Amygdala (tissue), 56 donors: ENCODE measurements around the gene SAPCD2.
"Not testable (repeated sequence)": the region's sequence is repeated elsewhere in the genome, so short reads cannot be mapped to it uniquely, and the experiment has no call there.

Source experiments
- DNase-seq, 56 donors: peaks; one replicate each; lab custom pipeline; 2025; lab: John Stamatoyannopoulos, UW

The SAPCD2 gene

GRCh38 chr9:137035507-137035834, 34.9 kb downstream of the SAPCD2 start:
- no peak for DNase-seq

DNA sequence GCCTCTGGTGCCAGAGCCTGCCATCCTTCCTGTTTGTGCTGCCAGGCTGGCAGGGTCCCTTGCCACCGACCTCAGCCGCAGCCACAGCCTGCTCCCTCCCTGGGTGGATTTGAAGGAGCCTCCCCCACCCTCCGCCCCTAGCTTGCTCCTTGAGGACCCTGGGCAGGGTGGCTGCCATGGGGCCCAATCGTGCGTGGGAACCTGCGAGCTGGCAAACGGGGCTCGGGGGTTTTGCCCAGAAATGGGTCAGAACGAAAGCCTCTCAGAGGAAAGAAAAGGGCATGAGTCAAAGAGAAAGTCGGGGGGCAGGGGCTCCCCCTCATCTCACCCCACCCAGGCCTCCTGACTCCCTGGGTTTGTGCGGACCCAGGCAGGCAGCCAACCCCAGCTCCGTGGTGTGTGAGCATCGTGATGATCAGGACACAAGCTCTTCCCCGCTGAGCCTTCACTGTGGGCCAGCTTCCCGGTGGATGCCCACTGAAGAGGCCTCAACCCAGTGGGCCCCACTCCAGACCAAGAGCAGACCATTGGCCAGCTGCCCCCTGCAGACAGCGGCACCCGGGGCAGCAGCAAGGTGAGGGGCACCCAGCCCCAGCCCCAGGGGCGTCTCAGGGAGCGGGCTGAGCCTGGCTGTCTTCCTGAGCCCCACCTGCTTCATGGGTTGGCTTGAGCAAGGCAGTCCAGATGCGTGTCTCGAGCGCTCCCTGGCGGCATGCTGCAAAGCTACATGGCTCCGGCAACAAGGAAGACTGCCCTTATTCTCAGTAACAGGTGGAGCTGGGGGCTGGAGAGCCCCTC, 35.4 kb downstream of the SAPCD2 start:
- DNase-seq: peak in 54 of 56 donors; percentile 29 to 88 (median 74)

GRCh38 chr9:137034039-137034708, 36.2 kb downstream of the SAPCD2 start:
- peak in 1 of 56 donors; percentile 48 for DNase-seq

DNA sequence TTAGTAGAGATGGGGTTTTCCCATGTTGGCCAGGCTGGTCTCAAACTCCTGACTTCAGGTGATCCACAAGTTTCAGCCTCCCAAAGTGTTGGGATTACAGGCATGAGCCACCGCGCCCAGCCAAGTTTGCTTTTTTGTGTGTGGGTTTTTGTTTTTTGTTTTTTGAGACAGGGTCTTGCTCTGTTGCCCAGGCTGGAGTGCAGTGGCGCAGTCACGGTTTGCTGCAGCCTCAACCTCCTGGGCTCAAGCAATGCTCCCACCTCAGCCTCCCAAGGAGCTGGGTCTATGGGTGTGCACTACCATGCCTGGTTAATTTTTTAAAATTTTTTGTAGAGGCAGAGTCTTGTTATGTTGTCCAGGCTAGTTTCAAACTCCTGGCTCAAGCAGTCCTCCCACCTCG, 36.9 kb downstream of the SAPCD2 start:
- DNase-seq: not testable (repeated sequence)

DNA sequence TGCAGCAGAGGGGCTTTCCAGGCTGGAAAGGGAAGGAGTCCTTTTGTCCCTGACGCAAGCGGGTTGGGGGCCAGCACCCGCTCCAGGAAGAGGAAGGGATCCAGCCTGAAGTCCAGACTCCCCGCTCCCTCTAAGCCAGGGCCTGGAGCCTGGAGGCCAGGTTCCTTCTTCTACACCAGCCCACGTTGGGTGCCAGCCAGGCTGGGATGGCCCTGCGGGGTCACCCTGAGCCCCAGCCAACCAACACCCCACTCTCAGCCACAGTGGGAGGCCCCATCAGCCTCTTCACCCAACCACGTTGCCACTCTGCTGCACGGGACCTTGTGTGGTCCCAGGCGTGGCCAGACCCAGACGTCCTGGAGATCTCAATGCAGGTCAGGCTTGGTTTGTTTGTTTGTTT, 37.5 kb downstream of the SAPCD2 start:
- DNase-seq: no peak

GRCh38 chr9:137031904-137032640, 38.3 kb downstream of the SAPCD2 start, which contains the start of gene FUT7:
TSS of gene FUT7 (minus strand) at chr9:137032088. CDS start at chr9:137031991, 97 bp downstream.
- DNase-seq: peak in 3 of 56 donors; percentile 14 to 32 (median 30)

DNA sequence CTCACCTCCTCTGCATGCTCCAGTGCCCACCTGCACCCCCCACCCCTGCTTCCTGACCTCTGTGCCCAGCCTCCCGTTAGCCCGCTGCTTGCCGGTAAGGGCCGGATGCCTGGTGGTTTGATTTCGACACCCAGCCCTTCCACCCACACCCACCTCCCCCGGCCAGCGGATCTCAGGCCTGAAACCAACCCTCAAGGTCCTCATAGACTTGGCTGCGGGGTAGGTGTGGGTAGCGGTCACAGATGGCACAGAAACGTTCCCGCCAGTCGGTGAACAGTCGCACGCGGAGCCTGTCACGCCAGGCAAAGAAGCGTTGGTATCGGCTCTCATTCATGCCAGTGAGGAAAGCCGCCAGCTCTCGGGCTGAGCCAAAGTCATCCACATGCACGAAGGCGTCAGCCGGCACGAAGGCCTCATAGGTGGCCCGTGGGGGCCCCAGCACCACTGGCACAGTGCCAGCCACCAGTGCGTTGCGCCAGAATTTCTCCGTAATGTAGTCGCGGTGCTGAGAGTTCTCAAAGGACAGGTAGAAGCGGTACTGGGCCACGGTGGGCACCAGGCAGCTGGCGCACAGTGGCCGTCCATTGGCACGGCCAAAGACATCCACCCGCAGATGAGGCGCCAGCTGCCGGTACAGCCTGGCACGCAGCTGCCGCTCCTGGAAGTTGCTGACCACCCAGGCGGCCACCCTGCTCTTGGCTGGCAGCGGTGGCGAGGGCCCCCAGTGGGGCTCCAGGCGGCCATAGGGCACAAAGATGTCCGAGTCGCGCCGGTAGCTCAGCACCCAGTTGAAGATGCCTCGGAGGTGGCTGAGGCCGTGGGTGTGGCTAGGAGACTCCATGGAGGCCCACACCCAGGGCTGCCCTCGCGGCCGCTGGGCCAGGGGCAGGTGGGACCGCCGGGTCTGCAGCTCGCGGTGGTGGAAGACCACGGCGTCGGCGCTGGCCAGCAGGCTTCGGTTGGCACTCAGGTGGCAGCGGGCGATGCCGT, 39.5 kb downstream of the SAPCD2 start:
- DNase-seq: peak in 2 of 56 donors; percentile 12 to 35

DNA sequence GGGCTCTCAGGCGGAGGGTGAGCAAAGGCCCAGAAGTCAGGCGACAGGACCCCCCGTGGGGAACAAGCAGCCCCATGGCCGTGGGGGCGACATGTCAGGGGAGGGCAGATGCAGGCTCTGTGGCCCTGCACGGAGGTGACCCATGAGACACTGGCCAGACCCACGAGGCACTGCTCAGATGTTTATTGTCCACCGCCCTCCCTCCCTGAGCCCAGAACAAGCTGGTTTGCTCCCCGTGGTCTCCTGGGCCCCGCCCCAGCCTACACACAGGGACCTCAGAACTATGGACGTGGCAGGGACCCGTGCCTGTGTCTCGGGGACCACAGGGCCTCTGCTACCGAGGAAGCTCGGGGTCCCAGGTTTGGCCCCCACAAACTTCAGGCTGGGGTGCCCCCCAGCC, 40.4 kb downstream of the SAPCD2 start:
- no peak for DNase-seq

- DNase-seq: peak in 50 of 56 donors; percentile 20 to 85 (median 60)
Measured at GRCh38 chr9:137029058-137029936, 41.1 kb downstream of the SAPCD2 start.

DNA sequence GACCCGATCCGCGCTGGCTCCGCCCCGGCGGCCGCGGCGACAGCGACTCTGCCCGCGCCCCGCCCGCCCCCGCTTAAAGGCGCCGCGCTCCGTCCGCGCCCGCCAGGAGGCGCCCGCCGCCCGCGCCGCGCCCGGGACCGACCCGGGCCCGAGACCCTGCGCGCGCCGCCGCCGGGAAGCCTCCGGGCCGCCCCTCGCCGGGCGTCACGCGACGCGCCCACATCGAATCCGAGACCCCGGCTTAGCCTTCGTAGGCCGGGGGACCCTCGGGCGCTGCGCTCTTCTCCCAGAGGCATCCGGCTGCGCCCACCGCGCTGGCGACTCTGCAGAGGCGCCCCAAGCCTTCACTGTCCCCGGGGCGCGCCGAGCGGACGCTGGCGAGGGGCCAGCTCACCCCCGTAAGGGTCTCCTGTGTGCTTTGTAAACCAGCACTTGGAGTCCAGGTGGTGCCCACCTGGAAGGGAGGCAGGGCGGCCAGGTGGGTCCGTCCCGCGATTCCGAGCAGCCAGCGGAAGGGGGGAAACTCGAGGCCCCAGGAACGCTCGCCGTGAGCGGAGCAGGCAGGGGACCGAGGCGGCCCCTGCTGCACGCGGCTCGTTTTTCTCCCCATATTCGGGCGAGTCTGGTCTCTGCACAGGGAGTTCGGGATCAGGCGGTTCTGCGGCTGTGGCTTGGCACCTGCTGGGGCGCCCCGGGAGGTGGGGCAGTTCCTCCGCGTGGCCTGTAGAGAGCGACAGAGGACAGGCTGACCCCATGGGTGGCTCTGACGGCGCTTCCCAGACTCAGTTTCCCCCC, 41.9 kb downstream of the SAPCD2 start:
- peak in 39 of 56 donors; percentile 19 to 80 (median 56) for DNase-seq

- DNase-seq: peak in 9 of 56 donors; percentile 29 to 73 (median 53)
Measured at GRCh38 chr9:137027369-137028262, 42.7 kb downstream of the SAPCD2 start, which contains the start of gene ABCA2. TSS of gene ABCA2 (minus strand) at chr9:137028237. CDS start at chr9:137028140, 97 bp downstream.

- peak in 10 of 56 donors; percentile 23 to 61 (median 38) for DNase-seq
Measured at GRCh38 chr9:137026828-137027227, 43.5 kb downstream of the SAPCD2 start.

GRCh38 chr9:137026384-137026783, 44.0 kb downstream of the SAPCD2 start:
- peak in 3 of 56 donors; percentile 25 to 46 (median 44) for DNase-seq

DNA sequence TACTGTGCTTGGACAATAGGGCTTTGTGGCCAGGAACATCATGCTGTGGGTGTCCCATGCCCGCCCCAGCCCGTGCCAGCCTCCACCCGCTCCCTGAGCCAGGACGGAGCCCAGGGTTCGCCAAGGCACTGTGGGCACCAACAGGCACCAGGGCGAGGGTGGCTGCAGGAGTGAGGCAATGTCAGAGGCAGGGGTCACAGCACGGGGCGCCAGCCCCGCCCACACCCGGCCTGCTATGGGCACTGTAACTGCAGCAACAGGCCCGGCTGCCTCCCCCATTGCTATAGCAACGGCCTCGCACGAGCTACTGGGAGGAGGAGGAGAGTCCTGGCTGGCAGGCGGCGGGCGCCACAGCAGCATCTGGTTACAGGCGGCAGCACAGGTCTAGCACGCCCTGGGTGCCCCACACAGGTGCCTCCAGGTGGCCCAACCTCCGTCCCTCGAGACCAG, 44.8 kb downstream of the SAPCD2 start:
- peak in 55 of 56 donors; percentile 64 to 100 (median 96) for DNase-seq

DNA sequence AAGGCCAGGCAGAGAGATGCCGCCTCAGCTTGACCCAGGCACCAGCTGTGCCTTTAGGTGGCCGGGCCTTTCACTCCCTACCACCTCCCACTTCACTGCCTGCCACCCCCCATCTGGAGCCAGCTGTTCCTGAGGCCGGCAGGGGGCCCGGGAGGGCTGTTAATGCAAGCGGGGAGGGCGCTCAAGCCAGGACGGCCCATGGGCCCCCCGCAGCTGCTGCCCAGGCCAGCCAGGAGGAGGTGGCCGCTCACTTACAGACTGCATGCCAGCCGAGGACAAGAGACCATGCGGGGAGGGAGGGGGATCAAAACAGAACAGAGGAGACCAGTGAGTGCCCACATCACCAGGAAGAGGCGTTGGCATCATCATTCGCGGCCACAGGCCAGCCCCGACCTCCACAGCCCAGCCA, 46.8 kb downstream of the SAPCD2 start:
- DNase-seq: peak in 31 of 56 donors; percentile 13 to 78 (median 54)

DNA sequence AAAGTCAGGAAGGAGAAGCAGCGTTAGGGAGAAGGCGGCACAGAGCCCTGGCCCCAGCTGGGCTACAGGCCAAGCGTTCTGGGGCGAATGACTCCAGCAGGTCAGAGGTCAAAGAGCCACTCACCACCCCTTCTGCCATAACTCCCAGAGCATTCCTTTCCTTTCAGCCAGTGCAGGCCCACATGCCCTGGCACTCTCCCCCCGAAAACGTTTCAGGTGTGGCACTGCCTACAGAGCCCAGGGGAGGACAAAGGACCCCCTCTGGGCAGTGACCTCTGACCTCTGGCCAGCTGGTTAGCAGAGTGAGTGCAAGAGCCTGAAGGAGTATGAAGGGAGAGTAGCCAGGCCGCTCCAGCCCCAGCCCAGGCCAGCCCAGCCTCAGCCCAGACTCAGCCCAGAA, 47.2 kb downstream of the SAPCD2 start:
- DNase-seq: peak in 4 of 56 donors; percentile 22 to 65 (median 46)

- DNase-seq: peak in 3 of 56 donors; percentile 46 to 60 (median 47)
Measured at GRCh38 chr9:137022662-137023008, 47.7 kb downstream of the SAPCD2 start.
